Liver (tissue), 9 donors: Measurements from ENCODE around the gene MSL1. TPM values are rescaled to one million over a fixed set of nuclear protein-coding genes. Genes with fewer than 3 reads are reported as not detected.
A peak's percentile ranks its signal among the peaks of the same experiment; 100 is the strongest.

Experiments
- DNase-seq: peaks from one replicate; pipeline ENCODE4 v3.0.0-alpha.2; 2017; ENCODE audit warnings: low spot score
- H3K27ac ChIP-seq, 2 donors: one replicate each; pipeline ENCODE4 v1.7.0; 2013; ENCODE audit warnings: inconsistent platforms in 2 of 2, low read length in 2 of 2, control low read depth in 1 of 2, low read depth in 1 of 2, mild to moderate bottlenecking in 1 of 2
- H3K27me3 ChIP-seq, 4 donors: one replicate each; pipeline versions ENCODE4 v1.6.1 to v1.7.0; 2013; ENCODE audit warnings: low read length in 3 of 4, inconsistent platforms in 1 of 4, mild to moderate bottlenecking in 1 of 4, moderate library complexity in 1 of 4; ENCODE audit not compliant: control insufficient read depth in 4 of 4, insufficient read depth in 4 of 4
- H3K36me3 ChIP-seq, 4 donors: one replicate each; pipeline versions ENCODE4 v1.6.1 to v1.7.0; 2013; ENCODE audit warnings: low read length in 3 of 4, mild to moderate bottlenecking in 3 of 4, low read depth in 1 of 4, moderate library complexity in 1 of 4; ENCODE audit not compliant: control insufficient read depth in 4 of 4, insufficient read depth in 3 of 4
- H3K4me1 ChIP-seq, 4 donors: one replicate each; pipeline versions ENCODE4 v1.6.1 to v1.7.0; 2013; ENCODE audit warnings: low read length in 3 of 4, mild to moderate bottlenecking in 3 of 4, moderate library complexity in 1 of 4; ENCODE audit not compliant: control insufficient read depth in 4 of 4, insufficient read depth in 4 of 4
- H3K4me3 ChIP-seq, 3 donors: one replicate each; pipeline versions ENCODE4 v1.6.1 to v1.7.0; 2013; ENCODE audit warnings: low read length in 3 of 3, control low read depth in 1 of 3, low read depth in 1 of 3, mild to moderate bottlenecking in 1 of 3
- H3K9ac ChIP-seq, 2 donors: one replicate each; pipeline ENCODE4 v1.7.0; 2013; ENCODE audit warnings: low read length in 2 of 2, mild to moderate bottlenecking in 2 of 2, moderate library complexity in 2 of 2, control low read depth in 1 of 2, low read depth in 1 of 2
- H3K9me3 ChIP-seq, 4 donors: one replicate each; pipeline versions ENCODE4 v1.6.1 to v1.7.0; 2013; ENCODE audit warnings: low read length in 3 of 4; ENCODE audit not compliant: control insufficient read depth in 4 of 4
- ATF3 ChIP-seq: IDR thresholded peaks from 2 replicates; pipeline ENCODE4 v1.6.1; 2016; ENCODE audit warnings: antibody characterized with exemption
- CTCF ChIP-seq: fragments of 150-350 bp; IDR thresholded peaks from 2 replicates; pipeline ENCODE4 v1.5.1; 2017; ENCODE audit warnings: improper control_type of control experiment, low read depth, low read length; ENCODE audit not compliant: missing input control
- EGR1 ChIP-seq, 2 donors: IDR thresholded peaks; 2 replicates each; pipeline ENCODE4 v1.6.1; 2016 to 2018; ENCODE audit warnings: antibody characterized with exemption in 2 of 2, low read depth in 2 of 2
- FOXA1 ChIP-seq: IDR thresholded peaks from 2 replicates; pipeline ENCODE4 v1.6.1; 2016; ENCODE audit warnings: antibody characterized with exemption
- FOXA2 ChIP-seq: IDR thresholded peaks from 2 replicates; pipeline ENCODE4 v1.6.1; 2016; ENCODE audit warnings: antibody characterized with exemption
- GABPA ChIP-seq, 2 donors: IDR thresholded peaks in 1 of 2; conservative IDR thresholded peaks in 1 of 2; 2 replicates each; pipeline ENCODE4 v1.6.1; 2016; ENCODE audit warnings: antibody characterized with exemption in 2 of 2, mild to moderate bottlenecking in 1 of 2, moderate library complexity in 1 of 2
- HNF4A ChIP-seq, 2 donors: conservative IDR thresholded peaks; 2 replicates each; pipeline ENCODE4 v1.6.1; 2016; ENCODE audit warnings: antibody characterized with exemption in 2 of 2, mild to moderate bottlenecking in 2 of 2
- HNF4G ChIP-seq: IDR thresholded peaks from 2 replicates; pipeline ENCODE4 v1.6.1; 2016; ENCODE audit warnings: antibody characterized with exemption
- JUND ChIP-seq, 2 donors: IDR thresholded peaks; 2 replicates each; pipeline ENCODE4 v1.6.1; 2016; ENCODE audit warnings: antibody characterized with exemption in 2 of 2
- MAX ChIP-seq: IDR thresholded peaks from 2 replicates; pipeline ENCODE4 v1.6.1; 2016; ENCODE audit warnings: antibody characterized with exemption
- NR2F2 ChIP-seq: IDR thresholded peaks from 2 replicates; pipeline ENCODE4 v1.6.1; 2016; ENCODE audit warnings: antibody characterized with exemption
- RAD21 ChIP-seq, 2 donors: IDR thresholded peaks; 2 replicates each; pipeline ENCODE4 v1.6.1; 2016; ENCODE audit warnings: antibody characterized with exemption in 2 of 2, mild to moderate bottlenecking in 2 of 2
- REST ChIP-seq: IDR thresholded peaks from 2 replicates; pipeline ENCODE4 v1.6.1; 2016; ENCODE audit warnings: antibody characterized with exemption, mild to moderate bottlenecking
- RXRA ChIP-seq, 2 donors: IDR thresholded peaks; 2 replicates each; pipeline ENCODE4 v1.6.1; 2017 to 2018; ENCODE audit warnings: antibody characterized with exemption in 2 of 2, mild to moderate bottlenecking in 1 of 2
- SP1 ChIP-seq: IDR thresholded peaks from 2 replicates; pipeline ENCODE4 v1.6.1; 2018; ENCODE audit warnings: antibody characterized with exemption, mild to moderate bottlenecking
- TAF1 ChIP-seq: conservative IDR thresholded peaks from 2 replicates; pipeline ENCODE4 v1.6.1; 2016; ENCODE audit warnings: antibody characterized with exemption, mild to moderate bottlenecking
- YY1 ChIP-seq: IDR thresholded peaks from 2 replicates; pipeline ENCODE4 v1.6.1; 2016; ENCODE audit warnings: antibody characterized with exemption, mild to moderate bottlenecking
- ZBTB33 ChIP-seq: IDR thresholded peaks from 2 replicates; pipeline ENCODE4 v1.6.1; 2016; ENCODE audit warnings: antibody characterized with exemption
- WGBS: extraction: QIAGEN DNeasy Blood & Tissue Kit; methylation state at CpG from one replicate; pipeline ENCODE4 v1.1.7; 2013; 5-methylcytosine and 5-hydroxymethylcytosine counted together
- polyA plus RNA-seq, 2 donors: library from polyadenylated mRNA; stranded (reverse) in 1 of 2; unstranded in 1 of 2; fragments of 200-250 nt in 1 of 2; fragments of >200 nt in 1 of 2; fragmentation: Nextera tagmentation in 1 of 2; extraction: Ambion mirVana in 1 of 2; gene quantifications; one replicate each; pipeline versions ENCODE4 v1.2.1 to v1.2.3, GENCODE V29; 2013 to 2015
- total RNA-seq, 2 donors: library from RNA; depleted of rRNA; stranded (reverse); fragments of >200 nt; gene quantifications; one replicate each; pipeline ENCODE4 v1.2.3, GENCODE V29; 2014
- donor health status: healthy.
- donor health status: healthy.
- donor health status: healthy.
- donor health status: healthy.
- donor health status: healthy.

Gene MSL1
- total and polyA plus RNA-seq, 4 donors = 7.9 to 43.7 (median 23.6) TPM

- H3K27ac ChIP-seq = peak overlapping the region; percentile 86 to 99
These were observed 8.5 kb upstream of the MSL1 start for GRCh38 chr17:40113110-40113906.

More at GRCh38 chr17:40113110-40113906, 8.5 kb upstream of the MSL1 start:
- peak overlapping the region; percentile 9 to 61 (median 44) for H3K4me3 ChIP-seq
- H3K27me3 ChIP-seq = no peaks in the 10 kb centered on the region
- under 1% methylated on average over 17 of the region's 17 CpGs for WGBS
- no peaks in the 10 kb centered on the region for H3K9me3 ChIP-seq
- H3K4me1 ChIP-seq = peaks cover 11 to 68% (median 52%) of the 10 kb centered on the region in 4 donors
- H3K9ac ChIP-seq = peak overlapping the region; percentile 33 to 64
- TF ChIP-seq FOXA2 (peak; percentile 92), NR2F2 (peak; percentile 61), JUND (IDR thresholded peaks at IDR 0.05) (peak; percentile 38 to 53), REST (peak; percentile 77), FOXA1 (peak; percentile 94), HNF4A (conservative IDR thresholded peaks at IDR 0.05) (peak; percentile 76 to 80), CTCF (peak; percentile 96), ATF3 (no peak), RXRA (IDR thresholded peaks at IDR 0.05) (peak; percentile 84 to 85), MAX (peak; percentile 99), HNF4G (peak; percentile 78), EGR1 (IDR thresholded peaks at IDR 0.05; ENCODE audit: low read depth in 2 of 2) (peak; percentile 26 to 71), GABPA (IDR thresholded peaks at IDR 0.05 in 1 of 2, conservative IDR thresholded peaks at IDR 0.05 in 1 of 2) (peak in 1 of 2 donors; percentile 62), TAF1 (no peak), RAD21 (IDR thresholded peaks at IDR 0.05) (peak; percentile 94 to 96), ZBTB33 (peak; percentile 41), YY1 (peak; percentile 83), SP1 (peak; percentile 95)
- H3K36me3 ChIP-seq = no peaks in the 10 kb centered on the region
- DNase-seq = peak; percentile 87
